GM19099 (cell line): ENCODE data around the gene CEP295NL.

Experiments
- POLR2A ChIP-seq: IDR thresholded peaks from 3 replicates; pipeline ENCODE4 v1.6.1; 2011; ENCODE audit warnings: low read depth; ENCODE audit not compliant: insufficient read length; ENCODE audit errors: extremely low read depth

The CEP295NL gene

DNA sequence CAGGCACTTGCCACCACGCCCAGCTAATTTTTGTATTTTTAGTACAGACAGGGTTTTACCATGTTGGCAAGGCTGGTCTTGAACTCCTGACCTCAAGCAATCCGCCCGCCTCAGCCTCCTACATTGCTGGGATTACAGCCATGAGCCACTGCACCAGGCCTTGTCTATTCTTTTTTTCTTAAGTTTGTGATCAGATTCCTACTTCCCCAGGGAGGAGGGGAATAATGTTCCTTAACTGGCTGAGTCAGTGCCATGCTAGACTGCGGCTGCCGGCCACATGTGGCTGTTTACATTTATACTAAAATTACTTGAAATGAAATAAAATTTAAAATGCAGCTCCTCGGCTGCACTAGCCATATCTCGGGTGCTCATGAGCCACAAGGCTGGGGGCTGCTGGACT is 34.6 kb downstream of the CEP295NL start:
- no peak for TF ChIP-seq POLR2A

DNA sequence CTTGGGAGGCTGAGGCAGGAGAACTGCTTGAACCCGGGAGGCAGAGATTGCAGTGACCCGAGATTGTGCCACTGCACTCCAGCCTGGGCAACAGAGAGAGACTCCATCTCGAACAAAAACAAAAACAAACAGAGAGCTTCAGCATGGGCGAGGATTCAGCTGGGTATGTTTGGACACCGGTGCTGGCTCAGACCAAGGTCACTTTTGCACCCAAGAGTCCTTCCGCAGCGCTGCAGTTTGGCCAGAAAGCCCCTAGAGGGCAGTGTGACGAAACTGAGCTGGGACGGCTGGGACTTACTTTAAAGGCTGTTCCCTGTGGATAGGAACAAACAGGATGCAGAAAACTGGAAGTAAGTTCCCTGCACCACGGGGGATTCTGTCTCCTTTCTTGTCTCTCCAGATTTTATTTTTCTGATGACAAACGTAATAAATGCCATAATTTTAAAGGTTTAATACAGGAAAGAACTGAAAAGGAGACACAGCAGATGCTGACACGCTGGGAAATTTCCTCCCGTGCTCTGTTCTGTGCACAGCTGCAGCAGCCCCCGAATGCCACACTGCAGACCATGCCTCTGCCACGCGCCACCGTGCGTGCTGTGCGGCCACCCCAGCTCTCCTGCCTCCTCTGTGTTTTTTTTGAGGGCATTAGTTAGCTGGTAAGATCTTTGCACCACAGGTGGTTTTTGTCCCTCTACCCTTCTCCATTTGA is 37.2 kb downstream of the CEP295NL start:
- TF ChIP-seq POLR2A: no peak

DNA sequence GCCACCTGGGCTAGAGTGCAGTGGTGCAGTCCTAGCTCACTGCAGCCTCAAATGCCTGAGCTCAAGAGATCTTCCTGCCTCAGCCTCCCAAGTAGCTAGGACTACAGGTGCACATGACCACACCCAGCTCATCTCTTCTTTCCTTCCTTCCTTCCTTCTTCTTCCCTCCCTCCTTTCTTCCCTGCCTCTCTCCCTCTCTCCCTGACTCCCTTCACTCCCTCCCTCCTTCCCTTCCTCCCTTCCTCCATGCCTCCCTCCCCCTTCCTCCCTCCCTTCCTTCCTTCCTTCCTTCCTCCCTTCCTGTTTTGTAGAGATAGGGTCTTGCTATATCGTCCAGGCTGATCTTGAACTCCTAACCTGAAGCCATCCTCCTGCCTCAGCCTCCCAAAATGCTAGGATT is 38.9 kb downstream of the CEP295NL start:
- TF ChIP-seq POLR2A: no peak

DNA sequence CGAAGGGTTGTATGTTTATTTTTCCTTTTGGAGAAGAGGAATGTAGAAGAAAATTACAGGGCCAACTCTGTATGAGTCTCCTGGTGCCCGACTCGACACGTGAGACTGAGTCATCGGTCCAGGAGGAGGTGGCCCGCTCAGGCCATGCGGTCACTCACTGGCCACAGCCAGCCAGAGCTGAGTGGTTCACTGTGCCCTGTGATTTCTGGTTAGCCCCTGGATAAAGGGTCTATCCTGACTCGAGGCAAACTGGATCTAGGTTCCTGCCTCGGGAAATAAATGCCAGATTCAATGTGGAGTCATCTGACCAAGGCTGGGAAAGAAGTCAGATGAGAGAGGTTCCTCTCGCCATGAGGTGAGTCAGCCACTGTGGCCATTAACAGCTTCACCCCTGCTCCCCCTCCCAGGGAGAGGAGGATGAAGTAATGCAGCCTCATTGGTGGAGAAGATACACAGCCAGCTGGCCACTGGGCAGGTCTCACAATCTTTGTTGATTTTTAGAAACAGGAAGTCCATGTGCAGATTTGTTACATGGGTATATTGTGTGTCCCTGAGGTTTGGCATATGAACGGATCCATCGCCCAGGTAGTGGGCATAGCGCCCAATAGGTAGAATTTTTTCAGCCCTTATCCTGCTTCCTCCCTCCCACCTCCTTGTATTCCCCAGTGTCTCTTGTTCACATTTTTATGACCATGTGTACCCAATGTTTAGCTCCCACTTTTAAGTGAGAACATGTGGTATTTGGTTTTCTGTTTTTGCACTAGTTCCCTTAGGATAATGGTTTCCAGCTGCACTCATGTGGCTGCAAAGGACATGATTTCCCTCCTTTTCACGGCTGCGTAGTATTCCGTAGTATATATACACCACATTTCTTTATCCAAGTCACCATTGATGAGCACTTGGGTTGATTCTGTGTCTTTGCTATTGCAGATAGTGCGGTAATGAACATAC is 40.7 kb downstream of the CEP295NL start:
- no peak for TF ChIP-seq POLR2A

DNA sequence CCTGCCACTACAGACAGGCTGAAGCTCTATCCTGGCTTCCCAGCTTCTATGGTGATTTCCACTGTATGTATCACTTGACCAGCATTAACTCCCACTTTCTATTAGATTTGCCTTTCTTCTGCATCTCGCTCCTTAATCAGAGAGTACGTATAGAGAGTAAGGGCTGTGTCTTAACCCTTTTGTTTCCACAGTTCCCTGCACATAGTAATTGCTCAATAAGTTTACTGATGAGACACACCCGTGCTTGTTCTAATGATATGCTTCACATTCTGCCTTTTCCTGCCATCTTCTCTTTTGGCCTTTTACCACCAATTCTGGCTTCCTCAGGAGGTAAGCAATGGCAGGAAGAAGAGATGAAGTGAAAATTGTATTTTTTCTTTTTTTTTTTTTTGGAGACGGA is 41.8 kb downstream of the CEP295NL start:
- no peak for TF ChIP-seq POLR2A

DNA sequence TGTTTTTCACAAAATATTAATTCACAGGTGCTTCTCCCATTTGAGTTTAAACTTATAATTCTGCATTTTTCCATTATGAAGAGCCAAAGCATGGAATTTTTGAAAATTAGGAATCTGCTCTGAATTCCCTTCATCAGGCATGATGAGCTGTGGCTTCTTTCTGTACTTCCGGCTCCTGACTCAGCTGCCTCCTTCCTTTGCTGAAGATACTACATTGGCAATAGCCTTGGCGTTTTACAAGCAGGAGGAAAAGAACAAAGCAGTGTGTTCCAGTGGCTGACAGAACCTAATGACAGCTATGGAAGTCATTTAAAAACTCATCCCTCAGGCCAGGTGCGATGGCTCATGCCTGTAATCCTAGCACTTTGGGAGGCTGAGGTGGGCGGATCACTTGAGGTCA is 44.0 kb downstream of the CEP295NL start:
- TF ChIP-seq POLR2A: no peak

DNA sequence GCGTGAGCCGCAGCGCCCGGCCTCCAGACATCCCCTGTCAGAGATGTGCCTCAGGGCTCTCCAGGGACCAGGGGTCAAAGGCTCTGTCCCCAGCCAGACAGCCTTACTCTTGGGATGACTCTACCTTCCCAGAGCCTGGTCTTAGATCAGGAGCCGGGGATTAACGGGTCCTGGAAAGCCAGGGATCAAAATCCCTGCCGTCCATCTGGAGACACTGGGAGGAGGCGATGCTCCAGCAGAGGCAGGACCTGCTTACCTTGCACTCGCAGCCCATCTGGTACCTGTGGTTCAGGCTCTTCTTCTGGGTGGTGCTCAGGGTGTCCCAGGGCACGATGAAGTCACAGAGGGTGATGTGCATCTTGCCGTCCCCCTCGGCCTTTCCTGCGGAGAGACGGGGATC is 45.7 kb downstream of the CEP295NL start:
- TF ChIP-seq POLR2A: no peak

DNA sequence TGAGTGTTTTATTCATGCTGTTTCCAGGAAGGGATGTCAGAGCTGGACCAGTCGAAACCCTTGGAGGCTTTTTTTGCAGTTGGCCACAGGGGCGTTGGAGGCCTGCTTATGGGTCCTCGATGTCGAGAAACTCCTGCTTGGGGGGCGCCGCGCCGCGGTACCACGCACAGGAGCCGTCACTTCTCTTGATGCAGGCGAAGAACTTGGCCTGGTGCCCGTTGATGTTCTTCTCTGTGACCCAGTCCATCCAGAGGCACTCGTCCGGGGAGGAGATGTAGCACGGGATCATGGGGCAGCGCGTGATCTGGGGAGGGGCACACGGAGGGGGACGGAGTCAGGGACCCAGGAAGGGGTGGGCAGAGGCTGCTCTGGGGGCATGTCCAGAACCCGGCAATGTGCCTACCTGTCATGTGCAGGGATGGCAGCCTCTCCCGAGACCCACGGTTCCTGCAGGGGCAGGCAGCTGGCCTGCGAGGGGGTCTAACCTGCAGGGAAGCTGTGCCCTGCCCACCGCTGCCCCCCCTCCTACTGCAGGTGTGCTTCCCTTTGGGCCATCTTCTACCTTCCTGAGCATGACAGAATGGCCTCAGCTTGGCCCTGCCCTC is 47.3 kb downstream of the CEP295NL start:
- TF ChIP-seq POLR2A: no peak

DNA sequence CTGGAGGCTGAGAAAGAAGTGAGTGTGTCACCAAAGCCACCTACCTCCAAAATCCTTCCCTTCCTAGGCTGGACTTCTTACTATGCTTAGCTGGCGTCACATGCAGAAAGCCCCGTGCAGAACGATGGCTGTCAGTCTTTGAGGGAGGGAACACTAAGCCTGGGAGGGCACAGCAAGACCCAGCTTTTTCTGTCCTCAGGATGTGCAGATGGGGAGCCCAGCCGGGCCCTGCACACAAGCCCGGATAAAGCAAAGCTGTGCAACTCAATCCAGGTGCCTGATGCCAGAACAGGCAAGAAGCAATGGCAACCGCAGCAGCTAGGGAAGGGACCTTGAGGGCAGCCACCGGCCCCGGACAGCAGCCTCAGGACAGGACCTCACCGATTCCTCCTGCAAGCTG is 48.5 kb downstream of the CEP295NL start:
- TF ChIP-seq POLR2A: no peak

DNA sequence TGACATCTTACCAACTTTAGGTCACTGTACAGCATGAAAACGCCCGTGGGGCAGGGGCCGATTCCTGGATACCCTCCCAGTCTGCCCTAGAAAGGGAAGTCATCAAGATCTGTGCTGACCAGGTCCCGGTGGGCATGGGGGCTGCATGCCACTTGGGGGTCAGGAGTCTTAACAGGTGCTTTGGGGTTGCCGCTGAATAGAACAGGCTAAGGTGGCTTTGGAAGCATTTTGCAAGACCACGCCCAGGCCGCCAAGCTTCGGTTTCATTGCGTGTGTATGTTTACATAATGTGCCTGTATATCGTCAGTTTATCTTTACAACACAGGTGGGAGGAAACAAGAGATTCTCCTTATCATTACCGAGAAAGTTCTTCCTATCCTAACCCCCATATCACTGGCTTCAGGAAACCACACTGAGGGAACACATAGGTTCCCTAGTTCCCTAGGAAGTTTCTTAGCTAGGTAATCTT is 49.0 kb downstream of the CEP295NL start:
- TF ChIP-seq POLR2A: no peak

DNA sequence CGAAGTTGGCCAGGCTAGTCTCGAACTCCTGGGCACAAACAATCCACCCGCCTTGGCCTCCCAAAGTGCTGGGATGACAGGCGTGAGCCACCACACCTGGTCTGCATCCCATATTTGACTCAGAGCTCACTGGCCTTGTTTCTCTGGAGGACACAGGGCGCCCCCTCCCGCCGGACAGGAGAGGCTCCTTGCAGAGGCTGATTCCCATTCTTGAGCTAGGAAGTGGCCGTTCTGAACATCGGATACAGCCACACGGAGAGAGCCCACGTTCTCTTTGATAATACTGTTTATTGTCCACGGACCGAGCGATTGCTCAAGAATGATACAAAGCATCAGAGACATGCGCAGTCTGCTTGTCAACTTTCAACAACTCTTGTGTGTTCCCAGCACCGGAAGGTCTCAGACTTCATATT is 50.3 kb downstream of the CEP295NL start:
- no peak for TF ChIP-seq POLR2A

DNA sequence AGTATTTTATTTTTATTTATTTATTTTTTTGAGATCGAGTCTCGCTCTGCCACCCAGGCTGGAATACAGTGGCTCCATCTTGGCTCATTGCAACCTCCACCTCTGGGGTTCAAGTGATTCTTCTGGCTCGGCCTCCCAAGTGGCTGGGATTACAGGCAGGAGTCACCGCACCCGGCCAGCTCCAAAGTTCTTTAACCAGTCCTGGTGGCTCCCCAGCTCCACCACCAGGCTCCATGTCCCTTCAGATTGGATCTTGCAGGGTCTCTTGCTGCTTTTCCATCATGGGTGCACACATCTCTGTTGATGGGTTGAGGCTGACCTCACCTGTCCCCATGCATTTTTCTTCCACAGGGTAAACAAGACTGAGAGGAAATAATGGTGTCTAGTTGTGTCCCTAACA is 54.0 kb downstream of the CEP295NL start:
- no peak for TF ChIP-seq POLR2A

DNA sequence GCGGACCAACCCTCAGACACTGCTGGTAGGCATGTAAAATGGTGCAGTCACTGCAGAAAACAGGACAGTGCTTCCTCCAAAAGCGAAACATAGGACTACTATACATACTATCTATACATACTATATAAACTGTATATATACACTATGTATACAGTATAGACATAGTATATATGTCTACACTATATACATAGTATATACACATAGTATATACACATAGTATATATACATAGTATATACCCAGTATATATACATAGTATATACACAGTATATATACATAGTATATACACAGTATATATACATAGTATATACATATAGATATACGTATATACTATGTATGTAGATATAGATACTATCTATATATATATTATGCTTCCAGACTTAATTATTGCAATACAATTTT is 55.9 kb downstream of the CEP295NL start:
- no peak for TF ChIP-seq POLR2A

DNA sequence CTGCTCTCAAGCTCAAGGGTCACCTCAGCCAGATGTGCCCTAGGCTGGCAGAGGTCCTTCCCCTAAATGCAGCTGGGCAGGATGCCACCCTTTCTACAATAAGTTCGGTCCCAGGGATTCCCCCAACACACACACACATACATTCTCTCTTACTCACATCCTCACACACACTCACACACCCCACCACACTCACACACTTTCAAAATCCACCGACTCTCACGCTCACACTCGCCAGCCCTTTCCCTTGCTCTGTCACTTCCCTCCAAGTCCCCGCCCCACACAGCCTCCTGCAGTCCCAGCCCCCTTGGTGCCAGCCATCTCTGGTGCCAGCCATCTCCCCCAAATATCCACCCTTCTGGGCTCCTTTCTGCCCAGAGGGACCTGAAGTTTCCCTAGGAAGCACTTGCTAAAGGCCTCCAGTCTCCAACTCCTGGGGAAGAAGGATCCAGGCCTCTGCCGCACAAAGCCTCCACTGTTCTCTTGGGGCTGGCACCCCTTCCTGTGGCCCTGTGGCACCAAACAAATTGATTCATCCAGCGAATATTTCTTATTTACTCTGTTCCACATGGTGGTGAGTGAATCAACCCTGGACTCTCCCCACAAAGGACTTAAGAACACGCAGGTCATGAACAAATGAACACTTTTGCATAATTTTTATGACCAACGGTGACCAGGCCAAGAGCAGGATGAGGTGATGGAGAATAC is 58.5 kb downstream of the CEP295NL start:
- TF ChIP-seq POLR2A: no peak

DNA sequence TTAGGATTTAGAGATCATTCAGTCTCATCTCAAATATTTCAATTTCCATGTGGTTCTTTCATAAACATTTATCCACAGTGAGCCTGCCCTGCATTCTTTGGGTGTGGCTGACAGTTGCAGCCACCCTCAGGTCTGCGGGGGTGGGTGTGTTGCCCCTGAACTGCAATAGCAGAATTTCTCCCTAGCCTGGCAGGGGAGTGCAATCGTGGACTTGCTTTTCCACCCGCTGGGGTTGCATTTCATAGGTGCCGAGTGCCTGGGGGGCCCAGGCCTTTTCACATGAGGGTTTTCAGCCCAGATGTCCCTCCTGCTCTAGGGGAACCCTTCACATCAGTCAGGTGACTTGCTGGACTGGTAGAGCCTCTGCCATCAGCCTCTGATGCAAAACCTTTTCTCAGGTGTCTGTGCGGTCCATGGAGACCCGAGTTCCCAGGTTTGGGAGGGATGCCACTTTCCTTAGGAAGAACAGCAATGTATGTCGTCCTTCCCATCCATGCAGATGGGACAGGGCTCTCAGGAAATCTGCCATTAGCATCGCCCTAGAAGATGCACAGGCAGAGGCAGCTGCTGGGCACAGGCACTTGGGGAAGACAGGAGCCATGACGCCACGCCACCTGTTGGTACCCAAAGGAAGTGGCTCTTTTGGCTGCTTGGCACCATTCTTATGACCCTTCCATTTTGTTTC is 60.0 kb downstream of the CEP295NL start:
- TF ChIP-seq POLR2A: no peak
